Natural killer cell (primary cell): Measurements from ENCODE around the gene ADGRV1. TPM values are rescaled to one million over a fixed set of nuclear protein-coding genes. Genes with fewer than 3 reads are reported as not detected.

Experiments
- ATAC-seq, 3 donors: fragments of 150-1000 bp in 2 of 3; fragments of 200-7000 bp in 1 of 3; cut with Tn5 transposase; 1 replicate in 1 of 3; 2 replicates in 2 of 3; pipeline ENCODE4 v1.10.0; 2021; ENCODE audit warnings: mild to moderate bottlenecking in 2 of 3, moderate library complexity in 2 of 3
- DNase-seq, 2 donors: peaks; one replicate each; pipeline versions ENCODE4 v3.0.0 to v3.0.0-alpha.2; 2013 to 2021; ENCODE audit warnings: mixed read lengths in 1 of 2
- H3K27ac ChIP-seq: one replicate; pipeline ENCODE4 v1.5.1; 2013; ENCODE audit warnings: mild to moderate bottlenecking, low read length
- H3K27me3 ChIP-seq: one replicate; pipeline ENCODE4 v1.6.1; 2013; ENCODE audit warnings: low read length; ENCODE audit not compliant: control insufficient read depth, insufficient read depth
- H3K36me3 ChIP-seq: one replicate; pipeline ENCODE4 v1.6.1; 2013; ENCODE audit warnings: low read length; ENCODE audit not compliant: control insufficient read depth, insufficient read depth
- H3K4me1 ChIP-seq: one replicate; pipeline ENCODE4 v1.6.1; 2013; ENCODE audit warnings: low read length; ENCODE audit not compliant: control insufficient read depth, insufficient read depth
- H3K4me3 ChIP-seq: one replicate; pipeline ENCODE4 v1.5.1; 2013; ENCODE audit warnings: low read length
- H3K9me3 ChIP-seq: one replicate; pipeline ENCODE4 v1.6.1; 2013; ENCODE audit warnings: low read length; ENCODE audit not compliant: control insufficient read depth, insufficient read depth
- H3K27ac Mint-ChIP-seq, 2 donors: one replicate each; pipeline ENCODE4 v1.8.0; 2022; ENCODE audit warnings: mild to moderate bottlenecking in 2 of 2, mixed read lengths in 2 of 2, moderate library complexity in 1 of 2
- H3K27me3 Mint-ChIP-seq, 2 donors: one replicate each; pipeline ENCODE4 v1.8.0; 2022; ENCODE audit warnings: low read depth in 2 of 2, mixed read lengths in 2 of 2
- H3K36me3 Mint-ChIP-seq: one replicate; pipeline ENCODE4 v1.8.0; 2022; ENCODE audit warnings: mixed read lengths
- H3K4me1 Mint-ChIP-seq, 2 donors: one replicate each; pipeline ENCODE4 v1.8.0; 2022; ENCODE audit warnings: mixed read lengths in 2 of 2
- H3K4me3 Mint-ChIP-seq: one replicate; pipeline ENCODE4 v1.8.0; 2022; ENCODE audit warnings: mild to moderate bottlenecking, moderate library complexity, mixed read lengths
- H3K9me3 Mint-ChIP-seq, 2 donors: one replicate each; pipeline ENCODE4 v1.8.0; 2022; ENCODE audit warnings: mixed read lengths in 2 of 2
- CTCF ChIP-seq: fragments of 200-600 bp; IDR thresholded peaks from one replicate; pipeline ENCODE4 v1.8.0; 2022; ENCODE audit warnings: antibody characterized with exemption
- WGBS: methylation state at CpG from one replicate; pipeline ENCODE4 v1.1.7; 2013; ENCODE audit warnings: missing lambda C conversion rate; ENCODE audit not compliant: insufficient coverage; 5-methylcytosine and 5-hydroxymethylcytosine counted together
- intact Hi-C: fragments of 100-400 bp; cut with micrococcal nuclease; formaldehyde crosslinking; loops from one replicate; pipeline ENCODE4 v1.14.2; 2022
- total RNA-seq, 4 donors: library from RNA; stranded (reverse); fragments of 120-200 nt in 1 of 4; gene quantifications; one replicate each; pipeline versions ENCODE4 v1.2.3 to v1.2.4, GENCODE V29; 2013 to 2022

The ADGRV1 gene
- total RNA-seq, 3 donors from 2014 or later (not counting 1 experiment from before 2014, with no cell fraction given), result 0.50 to 0.71 TPM; not detected in 1

GRCh38 chr5:91207248-91207647 lies 648.7 kb downstream of the ADGRV1 start:
- Mint-ChIP-seq H3K27me3 (no peaks in the 10 kb centered on the region), H3K27ac (no peak overlapping the region), H3K4me1 (no peaks in the 10 kb centered on the region), H3K36me3 (no peaks in the 10 kb centered on the region), H3K4me3 (no peak overlapping the region), H3K9me3 (no peaks in the 10 kb centered on the region)
- Histone ChIP-seq H3K4me3 (no peak overlapping the region), H3K36me3 (no peaks in the 10 kb centered on the region), H3K27ac (no peak overlapping the region), H3K27me3 (no peaks in the 10 kb centered on the region), H3K9me3 (no peaks in the 10 kb centered on the region), H3K4me1 (no peaks in the 10 kb centered on the region)
- intact Hi-C loops, result no loop called here
- DNase-seq (no peak), ATAC-seq (no peak)
- TF ChIP-seq CTCF, result no peak
- WGBS, result 83% methylated on average over 3 of the region's 3 CpGs

- Mint-ChIP-seq H3K4me1 (no peaks in the 10 kb centered on the region), H3K27ac (no peak overlapping the region), H3K4me3 (no peak overlapping the region), H3K36me3 (no peaks in the 10 kb centered on the region), H3K27me3 (no peaks in the 10 kb centered on the region), H3K9me3 (no peaks in the 10 kb centered on the region)
- H3K4me3 ChIP-seq, result no peak overlapping the region
- no peak for DNase-seq
- 61% methylated on average over 5 of the region's 6 CpGs for WGBS
- H3K27ac ChIP-seq, result no peak overlapping the region
- H3K9me3 ChIP-seq, result no peaks in the 10 kb centered on the region
- TF ChIP-seq CTCF, result no peak
- H3K36me3 ChIP-seq, result no peaks in the 10 kb centered on the region
- no peaks in the 10 kb centered on the region for H3K27me3 ChIP-seq
- intact Hi-C loops, result no loop called here
- no peaks in the 10 kb centered on the region for H3K4me1 ChIP-seq
- no peak for ATAC-seq
Observed at GRCh38 chr5:91211997-91212713, 653.6 kb downstream of the ADGRV1 start.

GRCh38 chr5:91212714-91213092 lies 654.1 kb downstream of the ADGRV1 start:
- no peaks in the 10 kb centered on the region for H3K9me3 Mint-ChIP-seq
- no peak for ATAC-seq
- no peaks in the 10 kb centered on the region for H3K27me3 Mint-ChIP-seq
- Histone ChIP-seq H3K4me1 (no peaks in the 10 kb centered on the region), H3K4me3 (no peak overlapping the region), H3K27me3 (no peaks in the 10 kb centered on the region), H3K36me3 (no peaks in the 10 kb centered on the region), H3K9me3 (no peaks in the 10 kb centered on the region), H3K27ac (no peak overlapping the region)
- no peak for DNase-seq
- intact Hi-C loops, result no loop called here
- H3K4me1 Mint-ChIP-seq, result no peaks in the 10 kb centered on the region
- H3K36me3 Mint-ChIP-seq, result no peaks in the 10 kb centered on the region
- 93% methylated on average over 1 of the region's 1 CpG for WGBS
- no peak overlapping the region for H3K4me3 Mint-ChIP-seq
- H3K27ac Mint-ChIP-seq, result no peak overlapping the region
- TF ChIP-seq CTCF, result no peak

Other genes with a start within 250 kb of the ADGRV1 start
- gene CETN3, start 149.0 kb upstream of the ADGRV1 start, total RNA-seq, result 1 to 10 TPM; 3.2 to 8.5 (median 4.0) TPM
- gene MBLAC2, start 84.0 kb upstream of the ADGRV1 start, total RNA-seq, result 1 to 10 TPM; 2.9 to 4.8 (median 3.5) TPM
- 1 to 10 TPM in 1 of 3 donors, under 1 TPM in 2; 0.40 to 1.4 (median 0.99) TPM for gene POLR3G, start 83.9 kb upstream of the ADGRV1 start, total RNA-seq
- gene LYSMD3, start 29.2 kb upstream of the ADGRV1 start, total RNA-seq, result 10 to 100 TPM; 15.2 to 27.9 (median 19.5) TPM